CD4-positive, alpha-beta T cell treated with Interleukin-6 for 4 hours (primary cell): Measurements from ENCODE around the gene ROBO3.

Experiments
- DNase-seq: peaks from one replicate; pipeline ENCODE4 v3.0.0-alpha.2; 2020; ENCODE audit warnings: mixed read lengths

Gene ROBO3

GRCh38 chr11:124892750-124893454 lies 27.7 kb downstream of the ROBO3 start:
- DNase-seq = no peak

- no peak for DNase-seq
Measured at GRCh38 chr11:124893781-124894401, 28.7 kb downstream of the ROBO3 start.

GRCh38 chr11:124894606-124895430 lies 29.6 kb downstream of the ROBO3 start:
- DNase-seq = no peak

GRCh38 chr11:124895471-124895971 lies 30.3 kb downstream of the ROBO3 start:
- no peak for DNase-seq

GRCh38 chr11:124896071-124896750 lies 31.0 kb downstream of the ROBO3 start:
- DNase-seq = no peak

GRCh38 chr11:124896821-124897391 lies 31.7 kb downstream of the ROBO3 start:
- DNase-seq = no peak

GRCh38 chr11:124897674-124898262 lies 32.5 kb downstream of the ROBO3 start, which contains the start of gene ROBO4:
TSS of gene ROBO4 (minus strand) at chr11:124897865. CDS start at chr11:124897795, 70 bp downstream.
- DNase-seq = no peak

GRCh38 chr11:124898263-124898680 lies 33.0 kb downstream of the ROBO3 start:
- DNase-seq = no peak

GRCh38 chr11:124898711-124899110 lies 33.5 kb downstream of the ROBO3 start:
- DNase-seq = no peak

- no peak for DNase-seq
Measured at GRCh38 chr11:124899383-124900145, 34.3 kb downstream of the ROBO3 start.

GRCh38 chr11:124900464-124900863 lies 35.2 kb downstream of the ROBO3 start:
- DNase-seq = no peak

GRCh38 chr11:124902616-124903015 lies 37.4 kb downstream of the ROBO3 start:
- no peak for DNase-seq

- DNase-seq = peak; percentile 24
Measured at GRCh38 chr11:124915541-124916369, 50.5 kb downstream of the ROBO3 start.

- DNase-seq = no peak
Measured at GRCh38 chr11:124916370-124916710, 51.1 kb downstream of the ROBO3 start.

GRCh38 chr11:124917115-124917637 lies 51.9 kb downstream of the ROBO3 start:
- DNase-seq = no peak

GRCh38 chr11:124918950-124919349 lies 53.7 kb downstream of the ROBO3 start, which contains the start of gene HEPN1:
TSS of gene HEPN1 (plus strand) at chr11:124919250.
- DNase-seq = no peak

- DNase-seq = no peak
Measured at GRCh38 chr11:124919898-124920297, 54.7 kb downstream of the ROBO3 start.

- DNase-seq = no peak
Measured at GRCh38 chr11:124920356-124920755, 55.1 kb downstream of the ROBO3 start.

GRCh38 chr11:124920870-124921609 lies 55.8 kb downstream of the ROBO3 start:
- peak; percentile 91 for DNase-seq
